Measurements from ENCODE around the gene ARMH2. TPM values are rescaled to one million over a fixed set of nuclear protein-coding genes. Genes with fewer than 3 reads are reported as not detected.

ARMH2 gene
- total RNA-seq = not detected in 2 replicates

GRCh38 chr6:24798740-24799540 is at the start of gene ARMH2:
ARMH2 (minus strand) TSS chr6:24798917; CDS start chr6:24798857, 60 bp downstream.

GRCh38 chr6:24774696-24775519 is 23.8 kb downstream of the ARMH2 start, which contains the start of gene GMNN:
GMNN (plus strand) TSS chr6:24774937; CDS start chr6:24777247, 2,310 bp downstream.

Other genes with a start within 250 kb of the ARMH2 start
- gene KIAA0319, start 152.7 kb downstream of the ARMH2 start, total RNA-seq = not detected in 2 replicates
- gene TDP2, start 132.0 kb downstream of the ARMH2 start, total RNA-seq = 16.9 and 20.0 TPM in 2 replicates
- 5.4 and 9.0 TPM in 2 replicates for gene ACOT13, start 131.8 kb downstream of the ARMH2 start, total RNA-seq
- 99.7 and 183 TPM in 2 replicates for gene C6orf62, start 79.8 kb downstream of the ARMH2 start, total RNA-seq
- gene GMNN, start 24.0 kb downstream of the ARMH2 start, total RNA-seq = 18.8 and 19.6 TPM in 2 replicates
- gene RIPOR2, start 137.0 kb upstream of the ARMH2 start, total RNA-seq = 22.8 and 30.5 TPM in 2 replicates